Hepatocyte (in vitro differentiated cells): ENCODE measurements around the gene OR13C4. TPM values are rescaled to one million over a fixed set of nuclear protein-coding genes. Genes with fewer than 3 reads are reported as not detected.

ENCODE experiments used
- DNase-seq: peaks from one replicate; pipeline ENCODE4 v3.0.0-alpha.2; 2016; ENCODE audit warnings: low spot score
- H2AFZ ChIP-seq: fragments of 200-600 bp; sonication (generic); 2 replicates; pipeline ENCODE4 v1.6.0; 2016; ENCODE audit warnings: antibody characterized with exemption, mild to moderate bottlenecking
- H3K27ac ChIP-seq: fragments of 200-600 bp; sonication (generic); 2 replicates; pipeline ENCODE4 v1.5.1; 2016; ENCODE audit warnings: mild to moderate bottlenecking
- H3K27me3 ChIP-seq: fragments of 200-600 bp; sonication (generic); 2 replicates; pipeline ENCODE4 v1.6.1; 2016
- H3K36me3 ChIP-seq: fragments of 200-600 bp; sonication (generic); replicated peaks from 2 replicates; pipeline ENCODE4 v1.5.1; 2016; ENCODE audit warnings: low read depth; ENCODE audit not compliant: insufficient read depth
- H3K4me1 ChIP-seq: fragments of 200-600 bp; sonication (generic); 2 replicates; pipeline ENCODE4 v1.5.1; 2016; ENCODE audit warnings: mild to moderate bottlenecking, moderate library complexity; ENCODE audit not compliant: insufficient read depth
- H3K4me2 ChIP-seq: fragments of 200-600 bp; sonication (generic); 2 replicates; pipeline ENCODE4 v1.6.0; 2016
- H3K4me3 ChIP-seq: fragments of 200-600 bp; sonication (generic); 2 replicates; pipeline ENCODE4 v1.5.1; 2016; ENCODE audit warnings: mild to moderate bottlenecking
- H3K79me2 ChIP-seq: fragments of 200-600 bp; sonication (generic); 2 replicates; pipeline ENCODE4 v1.6.0; 2017; ENCODE audit warnings: mild to moderate bottlenecking
- H3K9me2 ChIP-seq: fragments of 200-600 bp; sonication (generic); replicated peaks from 2 replicates; pipeline ENCODE4 v1.6.0; 2017; ENCODE audit warnings: mild to moderate bottlenecking; ENCODE audit not compliant: insufficient read depth
- H3K9me3 ChIP-seq: fragments of 200-600 bp; sonication (generic); 2 replicates; pipeline ENCODE4 v1.5.1; 2016; ENCODE audit warnings: low read depth, mild to moderate bottlenecking
- H4K20me1 ChIP-seq: fragments of 200-600 bp; sonication (generic); 2 replicates; pipeline ENCODE4 v1.6.0; 2016; ENCODE audit warnings: mild to moderate bottlenecking; ENCODE audit not compliant: insufficient read depth, poor library complexity, severe bottlenecking
- EZH2 ChIP-seq: fragments of 200-600 bp; sonication (generic); IDR thresholded peaks from 2 replicates; pipeline ENCODE4 v1.6.1; 2016; ENCODE audit warnings: antibody characterized with exemption, mild to moderate bottlenecking, borderline replicate concordance
- EZH2phosphoT487 ChIP-seq: fragments of 200-600 bp; sonication (generic); IDR thresholded peaks from one replicate; pipeline ENCODE4 v1.6.1; 2018; ENCODE audit warnings: antibody characterized with exemption, mild to moderate bottlenecking, low read depth, moderate library complexity; ENCODE audit not compliant: unreplicated experiment, severe bottlenecking
- WGBS: methylation state at CpG from one replicate; pipeline ENCODE4 v1.1.6; 2016; ENCODE audit warnings: low lambda C conversion rate; ENCODE audit errors: missing lambda C conversion rate; 5-methylcytosine and 5-hydroxymethylcytosine counted together
- polyA plus RNA-seq: library from polyadenylated mRNA; unstranded; fragments of >200 nt; fragmentation: Nextera tagmentation; extraction: Ambion mirVana; gene quantifications from 2 replicates; pipeline ENCODE4 v1.2.1, GENCODE V29; 2016
- total RNA-seq: library from RNA; depleted of rRNA; stranded (reverse); fragments of >200 nt; gene quantifications from 2 replicates; pipeline ENCODE4 v1.2.3, GENCODE V29; 2014
- TF ChIP-seq, protein P1 (sequence below): fragments of 200-600 bp; sonication (generic); IDR thresholded peaks from 2 replicates; pipeline ENCODE4 v1.5.1; 2016; ENCODE audit warnings: antibody characterized with exemption, mild to moderate bottlenecking; ENCODE audit not compliant: poor library complexity

The OR13C4 gene
- total and polyA plus RNA-seq, 2 experiments from 2014 or later, result not detected

GRCh38 chr9:104564358-104564757 lies 37.3 kb upstream of the OR13C4 start:
- Histone ChIP-seq H3K4me1 (no peaks in the 10 kb centered on the region), H3K4me2 (no peak overlapping the region), H3K9me2 (no peaks in the 10 kb centered on the region), H4K20me1 (no peaks in the 10 kb centered on the region), H3K9me3 (no peaks in the 10 kb centered on the region), H3K27me3 (no peaks in the 10 kb centered on the region), H3K79me2 (no peaks in the 10 kb centered on the region), H2AFZ (no peak overlapping the region), H3K27ac (no peak overlapping the region), H3K36me3 (no peaks in the 10 kb centered on the region), H3K4me3 (no peak overlapping the region)
- 40% methylated on average over 1 of the region's 1 CpG for WGBS
- TF ChIP-seq, protein P1, sequence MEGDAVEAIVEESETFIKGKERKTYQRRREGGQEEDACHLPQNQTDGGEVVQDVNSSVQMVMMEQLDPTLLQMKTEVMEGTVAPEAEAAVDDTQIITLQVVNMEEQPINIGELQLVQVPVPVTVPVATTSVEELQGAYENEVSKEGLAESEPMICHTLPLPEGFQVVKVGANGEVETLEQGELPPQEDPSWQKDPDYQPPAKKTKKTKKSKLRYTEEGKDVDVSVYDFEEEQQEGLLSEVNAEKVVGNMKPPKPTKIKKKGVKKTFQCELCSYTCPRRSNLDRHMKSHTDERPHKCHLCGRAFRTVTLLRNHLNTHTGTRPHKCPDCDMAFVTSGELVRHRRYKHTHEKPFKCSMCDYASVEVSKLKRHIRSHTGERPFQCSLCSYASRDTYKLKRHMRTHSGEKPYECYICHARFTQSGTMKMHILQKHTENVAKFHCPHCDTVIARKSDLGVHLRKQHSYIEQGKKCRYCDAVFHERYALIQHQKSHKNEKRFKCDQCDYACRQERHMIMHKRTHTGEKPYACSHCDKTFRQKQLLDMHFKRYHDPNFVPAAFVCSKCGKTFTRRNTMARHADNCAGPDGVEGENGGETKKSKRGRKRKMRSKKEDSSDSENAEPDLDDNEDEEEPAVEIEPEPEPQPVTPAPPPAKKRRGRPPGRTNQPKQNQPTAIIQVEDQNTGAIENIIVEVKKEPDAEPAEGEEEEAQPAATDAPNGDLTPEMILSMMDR, result no peak
- TF ChIP-seq EZH2 (no peak), EZH2phosphoT487 (no peak)
- DNase-seq, result no peak

GRCh38 chr9:104556830-104557634 lies 30.0 kb upstream of the OR13C4 start:
- H3K9me2 ChIP-seq, result no peaks in the 10 kb centered on the region
- DNase-seq, result no peak
- TF ChIP-seq, protein P1, result no peak
- TF ChIP-seq EZH2phosphoT487 (no peak), EZH2 (no peak)
- no peaks in the 10 kb centered on the region for H3K4me1 ChIP-seq
- no peak overlapping the region for H3K4me3 ChIP-seq
- H3K4me2 ChIP-seq, result no peak overlapping the region
- H3K27me3 ChIP-seq, result no peaks in the 10 kb centered on the region
- no peaks in the 10 kb centered on the region for H4K20me1 ChIP-seq
- no peaks in the 10 kb centered on the region for H3K9me3 ChIP-seq
- H3K36me3 ChIP-seq, result no peaks in the 10 kb centered on the region
- H2AFZ ChIP-seq, result no peak overlapping the region
- 84% methylated on average over 8 of the region's 8 CpGs for WGBS
- no peaks in the 10 kb centered on the region for H3K79me2 ChIP-seq
- no peak overlapping the region for H3K27ac ChIP-seq

DNA sequence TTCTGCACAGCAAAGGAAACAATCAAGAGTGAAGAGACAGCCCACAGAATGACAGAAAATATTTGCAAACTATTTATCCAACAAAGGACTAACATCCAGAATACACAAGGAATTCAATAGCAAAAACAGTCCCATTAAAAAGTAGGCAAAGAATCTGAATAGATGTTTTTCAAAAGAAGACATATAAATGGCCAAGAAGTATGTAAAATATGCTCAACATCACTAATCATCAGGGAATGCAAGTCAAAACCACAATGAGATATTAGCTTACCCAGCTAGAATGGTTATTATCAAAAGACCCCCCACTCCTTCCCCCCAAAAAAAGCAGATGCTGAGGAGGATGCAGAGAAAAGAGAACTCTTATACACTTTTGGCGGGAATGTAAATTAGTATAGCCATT lies 28.5 kb upstream of the OR13C4 start:
- no peaks in the 10 kb centered on the region for H4K20me1 ChIP-seq
- no peaks in the 10 kb centered on the region for H3K36me3 ChIP-seq
- H3K9me3 ChIP-seq, result no peaks in the 10 kb centered on the region
- no peaks in the 10 kb centered on the region for H3K9me2 ChIP-seq
- no peak for TF ChIP-seq EZH2
- TF ChIP-seq, protein P1, result no peak
- WGBS, result 100% methylated on average over 1 of the region's 1 CpG
- H3K4me3 ChIP-seq, result no peak overlapping the region
- H3K27ac ChIP-seq, result no peak overlapping the region
- H3K79me2 ChIP-seq, result no peaks in the 10 kb centered on the region
- no peak overlapping the region for H3K4me2 ChIP-seq
- DNase-seq, result no peak
- H3K27me3 ChIP-seq, result no peaks in the 10 kb centered on the region
- no peaks in the 10 kb centered on the region for H3K4me1 ChIP-seq
- H2AFZ ChIP-seq, result no peak overlapping the region

- H3K4me3 ChIP-seq, result no peak overlapping the region
- 39% methylated on average over 1 of the region's 1 CpG for WGBS
- H3K36me3 ChIP-seq, result no peaks in the 10 kb centered on the region
- no peak overlapping the region for H3K4me2 ChIP-seq
- TF ChIP-seq EZH2 (no peak), EZH2phosphoT487 (no peak)
- TF ChIP-seq, protein P1, result no peak
- H4K20me1 ChIP-seq, result no peaks in the 10 kb centered on the region
- H3K9me2 ChIP-seq, result no peaks in the 10 kb centered on the region
- no peaks in the 10 kb centered on the region for H3K4me1 ChIP-seq
- H3K27me3 ChIP-seq, result no peaks in the 10 kb centered on the region
- no peak for DNase-seq
- no peak overlapping the region for H3K27ac ChIP-seq
- no peak overlapping the region for H2AFZ ChIP-seq
- no peaks in the 10 kb centered on the region for H3K79me2 ChIP-seq
- H3K9me3 ChIP-seq, result no peaks in the 10 kb centered on the region
These were observed 26.3 kb upstream of the OR13C4 start for GRCh38 chr9:104553261-104553660.
